Vagina (tissue), 2 donors: ENCODE results near the gene GALR2. TPM values are rescaled to one million over a fixed set of nuclear protein-coding genes. Genes with fewer than 3 reads are reported as not detected.

Experiments used
- DNase-seq, 2 donors: peaks; one replicate each; pipeline ENCODE4 v3.0.0-alpha.2; 2017; ENCODE audit errors: extremely low spot score in 2 of 2
- H3K27ac ChIP-seq: fragments of 200-600 bp; sonication (generic); one replicate; pipeline ENCODE4 v1.5.1; 2019
- H3K27me3 ChIP-seq: fragments of 200-600 bp; sonication (generic); one replicate; pipeline ENCODE4 v1.5.1; 2019
- H3K36me3 ChIP-seq, 2 donors: fragments of 200-600 bp; sonication (generic); one replicate each; pipeline ENCODE4 v1.5.1; 2017 to 2019
- H3K4me1 ChIP-seq: fragments of 200-600 bp; sonication (generic); one replicate; pipeline ENCODE4 v1.5.1; 2019
- H3K4me3 ChIP-seq, 2 donors: fragments of 200-600 bp; sonication (generic); 1 replicate in 1 of 2; 2 replicates in 1 of 2; pipeline ENCODE4 v1.5.1; 2016 to 2019
- H3K9me3 ChIP-seq: fragments of 200-600 bp; sonication (generic); one replicate; pipeline ENCODE4 v1.5.1; 2019
- CTCF ChIP-seq, 3 experiments: fragments of 450-650 bp in 2 of 3; fragments of 200-600 bp in 1 of 3; sonication (generic) in 1 of 3; IDR thresholded peaks; one replicate each; pipeline ENCODE4 v1.5.1; 2017 to 2019; ENCODE audit warnings: antibody characterized with exemption in 3 of 3, mild to moderate bottlenecking in 2 of 3, moderate library complexity in 2 of 3
- POLR2A ChIP-seq, 2 donors: fragments of 450-650 bp; IDR thresholded peaks; one replicate each; pipeline ENCODE4 v1.6.1; 2017; ENCODE audit warnings: antibody characterized with exemption in 2 of 2, mild to moderate bottlenecking in 2 of 2, moderate library complexity in 2 of 2
- POLR2AphosphoS5 ChIP-seq, 2 donors: sonication (generic); formaldehyde crosslinking; IDR thresholded peaks; one replicate each; pipeline ENCODE4 v1.9.0; 2017; ENCODE audit warnings: antibody characterized with exemption in 2 of 2, mild to moderate bottlenecking in 2 of 2, low read depth in 1 of 2; ENCODE audit not compliant: insufficient read depth in 1 of 2
- intact Hi-C: fragments of 100-400 bp; cut with DNase I; formaldehyde crosslinking; loops from one replicate; pipeline ENCODE4 v1.15.1; 2023
- total RNA-seq: library from RNA; depleted of rRNA; stranded (reverse); fragments of >200 nt; gene quantifications from one replicate; pipeline ENCODE4 v1.2.3, GENCODE V29; 2016

The GALR2 gene
- total RNA-seq, 1 donor from 2014 or later, result not detected

GRCh38 chr17:76032073-76032779, 42.4 kb upstream of the GALR2 start:
- intact Hi-C loops, result no loop called here
- H3K4me1 ChIP-seq, result peaks cover 20% of the 10 kb centered on the region
- no peak overlapping the region for H3K27ac ChIP-seq
- H3K27me3 ChIP-seq, result no peaks in the 10 kb centered on the region
- no peaks in the 10 kb centered on the region for H3K9me3 ChIP-seq
- no peak overlapping the region for H3K4me3 ChIP-seq
- no peak for DNase-seq
- no peaks in the 10 kb centered on the region for H3K36me3 ChIP-seq
- TF ChIP-seq POLR2A (IDR thresholded peaks at IDR 0.05), result no peak

GRCh38 chr17:76032780-76033108, 41.8 kb upstream of the GALR2 start:
- Histone ChIP-seq H3K27me3 (no peaks in the 10 kb centered on the region), H3K36me3 (no peaks in the 10 kb centered on the region), H3K4me1 (peaks cover 21% of the 10 kb centered on the region), H3K4me3 (no peak overlapping the region), H3K27ac (no peak overlapping the region), H3K9me3 (no peaks in the 10 kb centered on the region)
- intact Hi-C loops, result no loop called here
- DNase-seq, result no peak
- TF ChIP-seq CTCF (IDR thresholded peaks at IDR 0.05) (no peak), POLR2AphosphoS5 (IDR thresholded peaks at IDR 0.05; ENCODE audit: insufficient read depth in 1 of 2, low read depth in 1 of 2) (no peak)

- H3K4me1 ChIP-seq, result peaks cover 21% of the 10 kb centered on the region
Observed at GRCh38 chr17:76033139-76033538, 41.4 kb upstream of the GALR2 start.

GRCh38 chr17:76034428-76035350, 39.9 kb upstream of the GALR2 start:
- Histone ChIP-seq H3K4me1 (peaks cover 15% of the 10 kb centered on the region), H3K9me3 (no peaks in the 10 kb centered on the region), H3K27me3 (no peaks in the 10 kb centered on the region), H3K4me3 (no peak overlapping the region), H3K36me3 (peaks cover 0 to 15% of the 10 kb centered on the region in 2 donors), H3K27ac (no peak overlapping the region)
- no peak for DNase-seq
- TF ChIP-seq POLR2A (IDR thresholded peaks at IDR 0.05), result no peak
- TF ChIP-seq CTCF (IDR thresholded peaks at IDR 0.05), result no peak
- no peak for TF ChIP-seq POLR2AphosphoS5 (IDR thresholded peaks at IDR 0.05; ENCODE audit: insufficient read depth in 1 of 2, low read depth in 1 of 2)
- intact Hi-C loops, result no loop called here

More at GRCh38 chr17:76033139-76033538, 41.4 kb upstream of the GALR2 start:
- TF ChIP-seq POLR2AphosphoS5 (IDR thresholded peaks at IDR 0.05; ENCODE audit: insufficient read depth in 1 of 2, low read depth in 1 of 2), result no peak
- TF ChIP-seq POLR2A (IDR thresholded peaks at IDR 0.05), result no peak
- TF ChIP-seq CTCF (IDR thresholded peaks at IDR 0.05), result no peak
- Histone ChIP-seq H3K4me3 (no peak overlapping the region), H3K9me3 (no peaks in the 10 kb centered on the region), H3K27ac (no peak overlapping the region), H3K36me3 (no peaks in the 10 kb centered on the region), H3K27me3 (no peaks in the 10 kb centered on the region)
- intact Hi-C loops, result no loop called here
- no peak for DNase-seq

GRCh38 chr17:76036497-76037261, 37.9 kb upstream of the GALR2 start:
- Histone ChIP-seq H3K9me3 (no peaks in the 10 kb centered on the region), H3K27me3 (no peaks in the 10 kb centered on the region), H3K4me3 (no peak overlapping the region), H3K4me1 (peaks cover 12% of the 10 kb centered on the region), H3K27ac (no peak overlapping the region), H3K36me3 (peaks cover 4 to 35% of the 10 kb centered on the region in 2 donors)
- DNase-seq, result no peak
- no peak for TF ChIP-seq POLR2AphosphoS5 (IDR thresholded peaks at IDR 0.05; ENCODE audit: insufficient read depth in 1 of 2, low read depth in 1 of 2)
- TF ChIP-seq CTCF (IDR thresholded peaks at IDR 0.05), result no peak
- no peak for TF ChIP-seq POLR2A (IDR thresholded peaks at IDR 0.05)
- intact Hi-C loops, result no loop called here
